ENCODE data around the gene RBMS3.

The RBMS3 gene

GRCh38 chr3:29859726-29860270 is 578.9 kb downstream of the RBMS3 start:
- no peak for TF ChIP-seq CTCF (IDR thresholded peaks at IDR 0.05; ENCODE audit: control extremely low read depth, extremely low read depth, low read depth, missing control alignments)
- ChIA-PET CTCF (no interaction called here), POLR2A (no interaction called here)
- no peak for DNase-seq (ENCODE audit: extremely low spot score)

- ChIA-PET CTCF (interaction anchor here (1.0 to 2.1 kb wide), 2 partner anchors 11 kb away, joined by 5 to 6 read pairs; no protein-coding TSS in a partner anchor), POLR2A (no interaction called here)
- TF ChIP-seq CTCF (IDR thresholded peaks at IDR 0.05; ENCODE audit: control extremely low read depth, extremely low read depth, low read depth, missing control alignments) = no peak
- DNase-seq (ENCODE audit: extremely low spot score) = no peak
These were observed 583.9 kb downstream of the RBMS3 start for GRCh38 chr3:29864809-29865208.

GRCh38 chr3:29868543-29869101 is 587.8 kb downstream of the RBMS3 start:
- POLR2A ChIA-PET = no interaction called here
- DNase-seq (ENCODE audit: extremely low spot score) = no peak
- CTCF ChIA-PET = interaction anchor here (1.3 kb wide), 1 partner anchor 15 kb away, joined by 3 read pairs; no protein-coding TSS in a partner anchor
- TF ChIP-seq CTCF (IDR thresholded peaks at IDR 0.05; ENCODE audit: control extremely low read depth, extremely low read depth, low read depth, missing control alignments) = no peak

- TF ChIP-seq CTCF (IDR thresholded peaks at IDR 0.05; ENCODE audit: control extremely low read depth, extremely low read depth, low read depth, missing control alignments) = no peak
- no peak for DNase-seq (ENCODE audit: extremely low spot score)
- CTCF ChIA-PET = no interaction called here
- POLR2A ChIA-PET = no interaction called here
These were observed 589.3 kb downstream of the RBMS3 start for GRCh38 chr3:29870136-29870535.

- POLR2A ChIA-PET = no interaction called here
- CTCF ChIA-PET = no interaction called here
- no peak for TF ChIP-seq CTCF (IDR thresholded peaks at IDR 0.05; ENCODE audit: control extremely low read depth, extremely low read depth, low read depth, missing control alignments)
- DNase-seq (ENCODE audit: extremely low spot score) = no peak
These were observed 590.2 kb downstream of the RBMS3 start for GRCh38 chr3:29871087-29871486.

GRCh38 chr3:29880809-29881208 is 599.9 kb downstream of the RBMS3 start:
- DNase-seq (ENCODE audit: extremely low spot score) = no peak
- no peak for TF ChIP-seq CTCF (IDR thresholded peaks at IDR 0.05; ENCODE audit: control extremely low read depth, extremely low read depth, low read depth, missing control alignments)
- POLR2A ChIA-PET = no interaction called here
- CTCF ChIA-PET = no interaction called here

All from GM10248 (cell line).